Kidney epithelial cell (primary cell): Measurements from ENCODE around the gene LFNG. TPM values are rescaled to one million over a fixed set of nuclear protein-coding genes. Genes with fewer than 3 reads are reported as not detected.
"Not testable (repeated sequence)": the region's sequence is repeated elsewhere in the genome, so short reads cannot be mapped to it uniquely, and the experiment has no call there.

ENCODE experiments used
- DNase-seq: peaks from one replicate; pipeline ENCODE4 v3.0.0-alpha.2; 2010; ENCODE audit warnings: low read depth
- H3K27me3 ChIP-seq: 2 replicates; pipeline ENCODE4 v1.6.0; 2011; ENCODE audit warnings: low read length; ENCODE audit not compliant: control insufficient read depth, insufficient read depth
- H3K36me3 ChIP-seq: 2 replicates; pipeline ENCODE4 v1.5.1; 2011; ENCODE audit warnings: low read length; ENCODE audit not compliant: control insufficient read depth, insufficient read depth
- H3K4me3 ChIP-seq: 2 replicates; pipeline ENCODE4 v1.5.1; 2011; ENCODE audit warnings: low read depth, mild to moderate bottlenecking, control low read depth, low read length
- CTCF ChIP-seq: IDR thresholded peaks from 2 replicates; pipeline ENCODE4 v1.5.1; 2011; ENCODE audit warnings: mild to moderate bottlenecking, moderate library complexity, low read length, control low read depth, inconsistent platforms; ENCODE audit not compliant: insufficient read depth, poor library complexity, severe bottlenecking
- total RNA-seq: library from RNA; depleted of rRNA; stranded (reverse); fragments of >200 nt; gene quantifications from 2 replicates; pipeline ENCODE4 v1.2.3, GENCODE V29; 2015

Gene LFNG
- total RNA-seq, 1 donor from 2014 or later: 39.7 TPM

- not testable (repeated sequence) for H3K36me3 ChIP-seq, DNase-seq, H3K4me3 ChIP-seq, H3K27me3 ChIP-seq
These were observed 12.7 kb downstream of the LFNG start for GRCh38 chr7:2532199-2532772.

- not testable (repeated sequence) for DNase-seq, H3K4me3 ChIP-seq, H3K27me3 ChIP-seq
These were observed 13.2 kb downstream of the LFNG start for GRCh38 chr7:2532816-2533215.

GRCh38 chr7:2533566-2533965 lies 14.0 kb downstream of the LFNG start:
- not testable (repeated sequence) for H3K4me3 ChIP-seq, H3K36me3 ChIP-seq

More at GRCh38 chr7:2532816-2533215, 13.2 kb downstream of the LFNG start:
- not testable (repeated sequence) for H3K36me3 ChIP-seq

GRCh38 chr7:2534214-2534613 lies 14.6 kb downstream of the LFNG start:
- DNase-seq, H3K4me3 ChIP-seq: not testable (repeated sequence)

More at GRCh38 chr7:2533566-2533965, 14.0 kb downstream of the LFNG start:
- not testable (repeated sequence) for H3K27me3 ChIP-seq, DNase-seq

GRCh38 chr7:2535872-2536627 lies 16.5 kb downstream of the LFNG start:
- H3K4me3 ChIP-seq, H3K36me3 ChIP-seq, H3K27me3 ChIP-seq, DNase-seq: not testable (repeated sequence)

More at GRCh38 chr7:2534214-2534613, 14.6 kb downstream of the LFNG start:
- H3K36me3 ChIP-seq, H3K27me3 ChIP-seq: not testable (repeated sequence)

GRCh38 chr7:2537981-2538851 lies 18.6 kb downstream of the LFNG start:
- no peak for TF ChIP-seq CTCF
- Histone ChIP-seq H3K36me3 (no peaks in the 10 kb centered on the region), H3K4me3 (no peak overlapping the region), H3K27me3 (no peaks in the 10 kb centered on the region)
- no peak for DNase-seq

GRCh38 chr7:2539031-2539911 lies 19.7 kb downstream of the LFNG start:
- H3K4me3 ChIP-seq: no peak overlapping the region
- no peaks in the 10 kb centered on the region for H3K36me3 ChIP-seq
- H3K27me3 ChIP-seq: no peaks in the 10 kb centered on the region
- TF ChIP-seq CTCF: no peak
- DNase-seq: no peak

- no peak for DNase-seq
- Histone ChIP-seq H3K27me3 (no peaks in the 10 kb centered on the region), H3K4me3 (no peak overlapping the region), H3K36me3 (no peaks in the 10 kb centered on the region)
- TF ChIP-seq CTCF: no peak
These were observed 20.6 kb downstream of the LFNG start for GRCh38 chr7:2540133-2540532.
